Muscle of back (tissue), 11 donors: Measurements from ENCODE around the gene PHYHD1. TPM values are rescaled to one million over a fixed set of nuclear protein-coding genes. Genes with fewer than 3 reads are reported as not detected.
A peak's percentile ranks its signal among the peaks of the same experiment; 100 is the strongest.
"Not testable (repeated sequence)": the region's sequence is repeated elsewhere in the genome, so short reads cannot be mapped to it uniquely, and the experiment has no call there.

Source experiments
- DNase-seq, 3 donors: peaks; one replicate each; pipeline versions ENCODE4 v3.0.0 to v3.0.0-alpha.2; 2013
- polyA plus RNA-seq, 10 donors: library from polyadenylated mRNA; unstranded; fragments of 120-200 nt; gene quantifications; one replicate each; pipeline ENCODE4 v1.2.1, GENCODE V29; 2013; ENCODE audit not compliant: insufficient read length in 10 of 10

PHYHD1 gene
- polyA plus RNA-seq, 10 donors = 33.4 to 47.6 (median 38.8) TPM

DNA sequence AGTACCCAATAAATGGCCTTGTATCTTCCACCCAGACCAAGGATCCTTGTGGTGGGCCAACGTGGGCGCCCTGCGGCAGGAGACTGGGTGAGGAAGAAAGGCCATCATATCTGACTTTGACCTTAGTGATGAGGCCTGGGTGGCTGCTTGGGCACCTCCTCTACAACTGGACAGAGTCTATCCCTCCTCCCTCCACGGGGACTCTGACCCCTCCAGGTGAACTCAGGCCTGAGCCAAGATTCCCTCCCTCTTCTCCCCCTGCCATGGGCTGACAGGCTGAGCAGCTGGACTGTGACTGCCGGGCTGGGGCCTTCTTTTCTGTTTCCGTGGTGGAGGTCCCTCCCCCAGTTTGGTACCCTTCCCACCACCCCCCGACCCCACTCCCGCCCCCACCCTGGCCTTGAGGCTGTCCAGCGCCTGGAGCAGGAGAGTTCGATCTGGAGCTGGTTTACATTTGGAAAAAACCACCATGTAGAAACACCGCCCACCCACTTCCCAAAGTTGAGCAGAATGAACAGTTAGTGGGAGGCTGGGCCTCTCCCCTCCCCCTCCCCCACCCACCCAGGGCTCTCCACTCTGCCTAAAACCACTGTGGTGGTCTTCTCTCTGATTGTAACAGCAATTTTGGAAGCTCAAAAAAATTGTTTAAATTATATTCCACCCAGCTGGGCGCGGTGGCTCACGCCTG lies 1.2 kb upstream of the PHYHD1 start:
- DNase-seq = no peak

DNA sequence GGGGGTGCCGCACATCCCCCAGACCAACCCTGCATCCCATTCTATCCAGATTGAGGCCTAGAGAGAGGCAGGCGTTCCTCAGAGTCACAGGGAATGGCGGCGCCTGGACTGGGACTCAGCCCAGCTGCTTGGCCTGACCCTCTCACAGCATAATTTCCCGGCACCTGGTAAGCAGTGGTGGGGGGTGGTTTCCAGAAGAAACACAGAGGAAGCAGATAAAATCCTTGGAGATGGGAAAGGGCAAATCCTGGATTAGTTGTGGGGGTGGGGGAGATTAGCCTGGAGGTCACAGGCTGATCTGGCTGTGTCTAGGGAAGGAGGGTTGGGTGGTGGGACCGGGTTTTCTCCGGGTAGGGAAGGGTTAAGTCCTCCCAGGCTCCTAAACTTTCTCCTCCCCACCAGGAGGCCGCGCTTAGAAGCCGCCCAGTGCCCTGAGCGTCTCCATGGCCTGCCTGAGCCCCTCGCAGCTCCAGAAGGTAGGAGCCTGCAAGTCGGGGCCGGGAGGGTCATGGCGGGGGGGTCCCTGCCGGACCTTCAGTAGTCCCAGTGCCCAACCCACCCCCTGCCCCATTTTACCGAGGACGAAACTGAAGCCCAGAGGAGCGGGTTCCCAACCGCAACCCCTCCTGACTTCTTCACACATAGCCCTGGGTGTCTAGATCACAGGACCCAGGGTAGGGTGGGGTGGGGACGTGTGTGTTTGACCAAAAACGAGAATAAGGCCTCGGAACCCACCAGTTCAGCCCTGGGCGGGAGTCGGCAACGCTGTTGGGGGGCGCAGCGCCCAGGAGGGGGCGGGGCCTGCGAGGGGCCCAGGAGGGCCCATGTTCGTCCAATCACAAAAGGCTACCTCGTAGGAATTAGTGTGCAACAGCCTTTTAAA lies 1.3 kb downstream of the PHYHD1 start:
- DNase-seq = peak; percentile 66 to 92 (median 78)

GRCh38 chr9:128923493-128923883 lies 2.7 kb downstream of the PHYHD1 start:
- DNase-seq = no peak

- DNase-seq = peak in 2 of 3 donors; percentile 43 to 57
These were observed 7.1 kb downstream of the PHYHD1 start for GRCh38 chr9:128927731-128928411.

- DNase-seq = no peak
These were observed 7.8 kb downstream of the PHYHD1 start for GRCh38 chr9:128928624-128929023.

GRCh38 chr9:128929560-128929959 lies 8.8 kb downstream of the PHYHD1 start:
- no peak for DNase-seq

- DNase-seq = no peak
These were observed 12.9 kb downstream of the PHYHD1 start for GRCh38 chr9:128933731-128934130.

- DNase-seq = no peak
These were observed 15.5 kb downstream of the PHYHD1 start for GRCh38 chr9:128936171-128936865.

DNA sequence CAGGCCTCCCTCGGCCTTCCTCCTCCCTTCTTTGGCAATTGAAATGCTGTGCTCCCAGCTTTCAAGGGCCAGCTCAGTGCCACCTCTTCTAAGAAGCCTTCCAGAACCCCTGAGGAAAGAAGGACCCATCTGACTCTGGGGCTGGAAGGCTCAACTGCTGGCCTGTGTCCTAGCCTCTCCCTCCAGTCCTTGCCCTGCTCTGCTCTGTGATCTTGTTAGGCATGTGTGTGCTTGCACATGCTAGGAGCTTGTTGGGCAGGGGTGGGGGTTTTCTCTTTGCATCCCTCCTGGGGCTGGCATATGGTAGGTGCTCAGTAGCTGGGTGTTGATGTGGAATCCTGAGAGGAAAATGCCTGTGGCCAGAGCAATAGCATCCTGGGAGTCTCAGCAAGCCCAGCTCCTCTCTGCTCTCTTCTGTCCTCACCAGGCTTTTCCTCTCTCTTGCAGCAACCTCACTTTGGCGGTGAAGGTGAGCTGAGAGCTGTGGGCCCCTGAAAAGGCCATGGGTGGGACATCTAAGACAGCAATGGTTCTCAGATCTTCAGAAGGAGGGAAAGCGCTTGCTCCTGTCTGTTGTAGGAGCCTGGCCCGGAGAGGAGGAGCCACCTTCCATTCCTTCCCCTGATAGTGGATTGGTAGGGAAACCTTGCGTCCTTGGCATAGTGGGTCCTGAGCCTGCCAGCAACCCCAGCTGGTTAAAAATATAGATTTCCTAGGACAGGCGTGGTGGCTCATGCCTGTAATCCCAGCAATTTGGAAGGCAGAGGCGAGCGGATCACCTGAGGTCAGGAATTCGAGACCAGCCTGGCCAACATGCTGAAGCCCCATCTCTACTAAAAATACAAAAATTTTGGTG lies 16.8 kb downstream of the PHYHD1 start:
- no peak for DNase-seq

DNA sequence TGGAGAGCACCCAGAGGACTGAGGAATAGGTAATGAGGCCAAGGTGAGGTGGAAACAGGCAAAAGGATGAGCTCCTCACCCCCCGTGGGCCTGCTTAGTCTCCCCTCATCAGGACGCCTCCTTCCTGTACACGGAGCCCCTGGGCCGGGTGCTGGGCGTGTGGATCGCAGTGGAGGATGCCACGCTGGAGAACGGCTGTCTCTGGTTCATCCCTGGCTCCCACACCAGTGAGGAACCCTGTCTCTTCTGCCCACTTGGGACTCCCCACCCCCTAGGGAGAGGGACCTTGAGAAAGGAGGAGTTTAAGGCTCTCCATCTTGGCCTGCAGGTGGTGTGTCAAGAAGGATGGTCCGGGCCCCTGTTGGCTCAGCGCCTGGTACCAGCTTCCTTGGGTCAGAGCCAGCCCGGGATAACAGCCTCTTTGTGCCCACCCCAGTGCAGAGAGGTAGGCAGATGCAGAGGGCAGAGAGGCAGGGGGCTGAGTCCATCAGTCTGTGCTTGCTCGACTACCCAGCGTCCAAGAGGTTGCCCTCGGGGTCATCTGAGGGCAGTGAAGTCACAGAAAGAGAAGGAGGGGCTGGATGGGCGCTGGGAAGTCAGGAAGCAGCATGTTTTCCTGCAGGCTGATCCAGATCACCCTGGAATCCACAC lies 19.6 kb downstream of the PHYHD1 start:
- no peak for DNase-seq

DNA sequence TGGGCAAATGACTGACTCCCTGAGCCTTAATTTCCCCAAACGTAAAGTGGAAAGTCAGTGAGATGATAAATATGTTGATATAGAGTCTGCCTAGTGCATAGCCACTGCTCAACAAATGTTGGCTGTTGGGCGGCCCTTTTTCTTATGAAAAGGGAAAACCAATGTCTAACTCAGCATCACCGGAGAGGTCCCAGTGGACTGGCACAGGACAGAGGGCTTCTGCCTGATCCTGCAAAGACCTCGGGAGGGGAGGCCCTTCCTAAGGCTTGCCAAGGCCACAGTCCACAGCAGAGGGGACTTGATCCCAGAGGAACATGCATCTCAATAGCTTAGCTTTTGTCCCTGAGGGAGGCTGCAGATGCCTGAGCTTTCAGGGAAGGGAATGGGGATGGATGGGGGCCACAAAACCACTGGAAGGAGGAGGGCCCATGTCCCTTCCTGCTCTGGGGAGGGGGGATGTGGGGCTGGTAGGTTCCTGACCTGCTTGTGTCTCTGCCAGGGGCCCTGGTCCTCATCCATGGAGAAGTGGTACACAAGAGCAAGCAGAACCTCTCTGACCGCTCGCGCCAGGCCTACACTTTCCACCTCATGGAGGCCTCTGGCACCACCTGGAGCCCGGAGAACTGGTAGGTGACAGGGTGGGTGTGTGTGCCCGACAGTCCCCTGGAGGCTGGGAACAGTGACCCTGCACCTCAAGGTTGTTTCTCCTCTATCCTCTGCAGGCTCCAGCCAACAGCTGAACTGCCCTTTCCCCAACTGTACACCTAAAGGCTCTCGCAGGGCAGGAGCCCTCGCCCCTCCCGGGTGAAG lies 20.4 kb downstream of the PHYHD1 start:
- no peak for DNase-seq

DNA sequence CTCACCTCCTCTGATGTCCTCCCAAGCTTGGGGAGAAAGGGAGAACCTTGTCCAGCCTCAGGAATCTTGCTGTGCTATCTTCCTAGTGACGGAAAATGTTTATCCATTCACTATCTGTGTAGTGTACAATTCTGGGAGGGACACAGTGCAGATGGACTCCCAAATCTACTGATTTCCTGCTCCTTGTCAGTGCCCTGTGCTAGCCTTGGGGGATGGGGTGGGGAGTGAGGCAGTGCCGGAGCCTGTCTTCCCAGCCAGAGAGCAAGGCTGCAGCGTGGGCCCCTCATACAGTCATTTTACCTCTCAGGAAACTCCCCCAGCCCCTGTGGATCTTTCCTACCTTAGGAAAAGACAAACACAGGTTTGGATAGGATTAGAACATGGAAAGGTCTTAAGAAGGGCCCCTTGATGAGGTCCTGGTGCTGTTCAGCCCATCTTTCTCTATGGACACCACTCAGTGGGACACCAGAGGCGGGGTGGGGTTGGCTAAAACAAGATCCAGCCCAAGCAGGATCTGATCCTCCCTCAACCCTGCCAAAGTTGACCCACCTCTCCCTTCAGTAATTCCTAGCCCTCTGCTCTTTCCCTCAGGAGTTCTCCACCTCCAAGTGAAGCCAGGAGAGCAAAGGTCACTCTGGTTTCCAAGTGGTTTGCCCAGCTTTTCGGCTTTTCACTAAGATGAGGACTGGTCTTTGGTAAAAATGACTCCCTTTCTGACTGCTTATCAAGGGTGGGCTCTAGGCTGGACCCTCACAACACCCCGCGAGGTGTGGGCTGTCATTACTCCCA lies 23.2 kb downstream of the PHYHD1 start:
- DNase-seq = no peak

DNA sequence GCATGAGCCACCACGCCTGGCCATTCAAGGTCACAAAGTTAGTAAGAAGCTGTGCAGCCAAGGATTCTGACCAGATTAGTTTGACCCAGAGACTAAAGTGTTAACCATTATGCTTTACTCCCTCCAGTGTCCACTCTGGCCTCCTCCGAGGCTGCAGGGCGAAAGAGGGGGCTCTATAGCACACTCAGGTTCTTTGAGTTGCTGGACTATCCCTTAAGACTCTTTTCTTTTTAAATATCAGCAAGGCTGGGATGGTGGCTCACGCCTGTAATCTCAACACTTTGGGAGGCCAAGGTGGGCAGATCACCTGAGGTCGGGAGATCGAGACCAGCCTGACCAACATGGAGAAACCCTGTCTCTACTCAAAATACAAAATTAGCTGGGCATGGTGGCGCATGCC lies 24.2 kb downstream of the PHYHD1 start:
- DNase-seq = not testable (repeated sequence)

- DNase-seq = no peak
These were observed 25.2 kb downstream of the PHYHD1 start for GRCh38 chr9:128945798-128946501.

DNA sequence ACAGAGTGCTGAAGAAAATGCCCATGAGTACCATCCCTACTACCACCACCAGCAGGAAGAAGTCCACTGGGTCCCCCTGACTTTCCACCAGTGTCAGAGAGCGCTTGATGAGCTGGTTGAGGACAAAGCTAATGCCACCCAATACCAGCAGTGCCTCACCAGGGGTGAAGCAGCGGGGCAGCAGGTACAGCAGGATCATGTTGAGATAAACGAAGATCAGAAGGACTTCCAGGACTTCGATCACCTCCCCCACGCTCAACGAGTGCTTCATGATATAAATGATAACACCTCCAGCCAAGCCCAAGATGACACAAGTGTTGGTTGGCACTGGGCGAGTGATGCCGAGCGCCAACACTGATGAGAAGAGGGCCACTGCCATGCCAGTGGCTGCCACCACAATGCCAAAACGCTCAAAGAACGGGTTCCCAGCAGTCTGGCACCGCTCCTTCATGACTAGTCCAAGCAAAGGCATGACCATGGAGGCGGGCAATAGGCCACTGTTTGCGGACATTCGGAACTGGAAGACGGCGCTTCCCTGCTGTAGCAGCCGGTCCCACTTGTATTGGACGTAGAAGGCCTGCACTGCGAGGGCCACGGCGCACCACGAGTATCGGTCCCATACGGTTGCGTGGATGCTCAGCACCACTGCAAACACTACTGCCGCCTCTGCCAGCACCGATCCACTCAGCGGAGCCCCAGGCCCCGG lies 25.9 kb downstream of the PHYHD1 start:
- DNase-seq = no peak

DNA sequence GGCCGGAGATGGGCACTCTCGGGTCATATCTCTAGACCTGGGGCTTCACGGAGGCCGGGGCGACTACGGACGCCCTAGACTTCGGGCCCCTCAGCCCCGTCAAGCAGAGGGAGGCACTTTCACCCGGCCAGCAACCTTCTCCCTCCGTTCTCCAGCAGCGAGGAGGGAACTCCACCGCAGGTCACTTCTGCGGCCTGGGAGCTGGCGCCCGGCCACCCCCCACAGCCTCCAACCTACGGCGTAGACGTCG lies 26.4 kb downstream of the PHYHD1 start:
- no peak for DNase-seq

DNA sequence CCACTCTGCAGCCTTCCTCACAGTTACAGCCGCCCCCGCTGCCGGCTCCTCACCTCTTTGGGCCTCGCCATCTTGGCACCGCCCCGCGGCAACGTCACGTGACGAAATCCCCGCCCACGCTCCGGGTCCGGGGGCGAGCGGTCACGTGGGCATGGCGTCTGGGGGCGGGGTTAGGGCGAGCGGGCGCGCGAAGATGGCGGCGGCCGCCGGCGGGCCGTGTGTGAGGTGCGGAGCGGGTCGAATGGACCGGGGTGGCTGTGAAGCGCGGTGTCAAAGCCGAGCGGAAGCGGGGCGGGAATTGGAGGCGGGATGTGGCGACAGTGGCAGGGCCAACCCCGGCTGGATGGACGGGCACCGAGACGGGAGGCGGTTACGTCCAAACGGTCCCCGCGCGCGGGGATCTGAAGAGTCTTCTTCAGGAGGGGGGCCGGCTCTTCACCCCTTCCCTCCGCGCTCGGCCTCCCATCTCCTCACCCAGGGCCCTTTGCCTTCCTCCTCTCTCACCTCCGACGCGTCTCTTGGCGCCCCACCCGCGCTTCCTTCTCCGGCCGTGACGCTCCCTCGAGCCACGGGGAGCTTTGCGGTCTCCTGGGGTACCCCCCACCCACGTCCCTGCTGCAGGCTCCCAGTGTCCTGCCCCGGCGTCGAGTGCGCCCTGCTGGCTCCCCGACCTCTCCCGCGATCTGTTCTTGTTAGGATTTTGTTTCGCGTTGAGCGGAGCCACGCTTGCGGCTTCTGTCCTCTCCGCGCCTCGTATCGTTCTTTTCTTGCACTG lies 26.9 kb downstream of the PHYHD1 start, which contains the start of the genes DOLK and NUP188:
TSS of gene DOLK (minus strand) at position 77 of the 775 bp plus-strand sequence. CDS start 300 bp downstream, outside the sequence.
TSS of gene NUP188 (plus strand) at position 173 of the 775 bp plus-strand sequence. CDS start at position 194, 21 bp downstream.
- DNase-seq = peak; percentile 93 to 98 (median 97)
